GM12874 (cell line): Measurements from ENCODE around the gene TFDP3.

ENCODE experiments used
- CTCF ChIP-seq: IDR thresholded peaks from 2 replicates; pipeline ENCODE4 v1.5.1; 2011; ENCODE audit warnings: low read depth, mild to moderate bottlenecking, control low read depth, low read length, moderate library complexity; ENCODE audit not compliant: insufficient read depth

The TFDP3 gene

GRCh38 chrX:133249266-133250058, 31.3 kb upstream of the TFDP3 start:
- TF ChIP-seq CTCF, result no peak

- no peak for TF ChIP-seq CTCF
These were observed 30.0 kb upstream of the TFDP3 start for GRCh38 chrX:133248177-133248576.

GRCh38 chrX:133246921-133247320, 28.8 kb upstream of the TFDP3 start:
- TF ChIP-seq CTCF, result no peak

GRCh38 chrX:133235830-133236229, 17.7 kb upstream of the TFDP3 start:
- no peak for TF ChIP-seq CTCF

DNA sequence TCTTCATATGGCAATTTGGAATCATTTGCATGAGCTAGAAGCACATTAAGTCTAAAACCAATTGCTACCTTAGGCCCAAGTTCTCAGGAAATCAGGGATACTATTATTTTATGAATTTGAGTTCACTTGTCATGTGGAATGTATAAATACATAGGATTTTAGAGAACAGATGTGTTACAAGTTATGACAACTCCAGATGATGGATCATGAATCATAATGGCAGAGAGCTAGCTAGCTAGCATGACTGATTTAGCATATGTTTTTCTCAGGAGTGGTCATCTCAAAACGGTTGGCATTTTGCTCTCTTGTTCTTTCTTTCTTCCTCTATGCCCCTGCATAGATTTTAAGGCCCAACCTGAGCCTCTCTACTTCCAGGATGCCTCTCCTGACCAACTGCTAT, 14.2 kb upstream of the TFDP3 start:
- no peak for TF ChIP-seq CTCF

DNA sequence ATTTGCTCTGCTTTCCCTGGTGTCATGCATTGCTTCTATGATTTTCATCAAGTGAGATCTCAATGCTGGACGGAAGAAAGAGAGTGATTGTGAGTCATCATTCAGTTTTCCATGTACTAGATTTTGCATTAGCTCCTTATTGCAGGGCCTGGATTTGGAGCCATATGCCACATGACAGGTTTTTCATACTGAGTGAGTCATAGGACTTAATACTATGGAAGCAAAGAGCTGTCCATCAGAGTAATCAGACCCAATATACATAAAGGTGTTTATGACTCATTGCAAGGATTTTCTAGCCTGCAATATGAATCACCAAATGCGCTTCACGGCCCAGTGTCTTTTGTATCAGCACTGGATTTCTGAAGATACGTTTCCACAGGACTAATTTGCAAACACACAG, 11.2 kb upstream of the TFDP3 start:
- no peak for TF ChIP-seq CTCF

GRCh38 chrX:133215747-133216146, 2.4 kb downstream of the TFDP3 start:
- TF ChIP-seq CTCF, result 0 out of 2 replicates have a peak, but pooled peaks have one; percentile 4
